Panc1 (cell line): Measurements from ENCODE around the gene NOS1.

Experiments used
- POLR2AphosphoS5 ChIP-seq: IDR thresholded peaks from 2 replicates; pipeline ENCODE4 v1.6.1; 2012; ENCODE audit warnings: mild to moderate bottlenecking, low read depth, low read length, moderate library complexity
- SIN3A ChIP-seq: IDR thresholded peaks from 2 replicates; pipeline ENCODE4 v1.6.1; 2012; ENCODE audit warnings: low read depth, mild to moderate bottlenecking, low read length, moderate library complexity, borderline replicate concordance; ENCODE audit not compliant: insufficient read depth
- TF ChIP-seq, protein P1 (sequence below): fragments of 450-650 bp; IDR thresholded peaks from 2 replicates; pipeline ENCODE4 v1.5.1; 2017; ENCODE audit warnings: mild to moderate bottlenecking

GRCh38 chr12:117322428-117322827, 39.0 kb downstream of the NOS1 start:
- TF ChIP-seq, protein P1, sequence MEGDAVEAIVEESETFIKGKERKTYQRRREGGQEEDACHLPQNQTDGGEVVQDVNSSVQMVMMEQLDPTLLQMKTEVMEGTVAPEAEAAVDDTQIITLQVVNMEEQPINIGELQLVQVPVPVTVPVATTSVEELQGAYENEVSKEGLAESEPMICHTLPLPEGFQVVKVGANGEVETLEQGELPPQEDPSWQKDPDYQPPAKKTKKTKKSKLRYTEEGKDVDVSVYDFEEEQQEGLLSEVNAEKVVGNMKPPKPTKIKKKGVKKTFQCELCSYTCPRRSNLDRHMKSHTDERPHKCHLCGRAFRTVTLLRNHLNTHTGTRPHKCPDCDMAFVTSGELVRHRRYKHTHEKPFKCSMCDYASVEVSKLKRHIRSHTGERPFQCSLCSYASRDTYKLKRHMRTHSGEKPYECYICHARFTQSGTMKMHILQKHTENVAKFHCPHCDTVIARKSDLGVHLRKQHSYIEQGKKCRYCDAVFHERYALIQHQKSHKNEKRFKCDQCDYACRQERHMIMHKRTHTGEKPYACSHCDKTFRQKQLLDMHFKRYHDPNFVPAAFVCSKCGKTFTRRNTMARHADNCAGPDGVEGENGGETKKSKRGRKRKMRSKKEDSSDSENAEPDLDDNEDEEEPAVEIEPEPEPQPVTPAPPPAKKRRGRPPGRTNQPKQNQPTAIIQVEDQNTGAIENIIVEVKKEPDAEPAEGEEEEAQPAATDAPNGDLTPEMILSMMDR: no peak
- TF ChIP-seq SIN3A (no peak), POLR2AphosphoS5 (no peak)
